Left kidney (tissue), 2 donors: ENCODE results near the gene IQCH. TPM values are rescaled to one million over a fixed set of nuclear protein-coding genes. Genes with fewer than 3 reads are reported as not detected.
"Not testable (repeated sequence)": the region's sequence is repeated elsewhere in the genome, so short reads cannot be mapped to it uniquely, and the experiment has no call there.

Experiments used
- DNase-seq: peaks from one replicate; pipeline ENCODE4 v3.0.0-alpha.2; 2013
- polyA plus RNA-seq: library from polyadenylated mRNA; unstranded; fragments of 120-200 nt; gene quantifications from one replicate; pipeline ENCODE4 v1.2.1, GENCODE V29; 2013; ENCODE audit not compliant: insufficient read length

IQCH gene
- polyA plus RNA-seq, 1 donor: 10.0 TPM

DNA sequence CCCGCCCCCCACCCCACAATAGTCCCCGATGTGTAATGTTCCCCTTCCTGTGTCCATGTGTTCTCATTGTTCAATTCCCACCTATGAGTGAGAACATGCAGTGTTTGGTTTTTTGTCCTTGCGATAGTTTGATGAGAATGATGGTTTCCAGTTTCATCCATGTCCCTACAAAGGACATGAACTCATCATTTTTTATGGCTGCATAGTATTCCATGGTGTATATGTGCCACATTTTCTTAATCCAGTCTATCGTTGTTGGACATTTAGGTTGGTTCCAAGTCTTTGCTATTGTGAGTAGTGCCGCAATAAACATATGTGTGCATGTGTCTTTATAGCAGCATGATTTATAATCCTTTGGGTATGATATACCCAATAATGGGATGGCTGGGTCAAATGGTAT is 193.8 kb downstream of the IQCH start:
- not testable (repeated sequence) for DNase-seq

DNA sequence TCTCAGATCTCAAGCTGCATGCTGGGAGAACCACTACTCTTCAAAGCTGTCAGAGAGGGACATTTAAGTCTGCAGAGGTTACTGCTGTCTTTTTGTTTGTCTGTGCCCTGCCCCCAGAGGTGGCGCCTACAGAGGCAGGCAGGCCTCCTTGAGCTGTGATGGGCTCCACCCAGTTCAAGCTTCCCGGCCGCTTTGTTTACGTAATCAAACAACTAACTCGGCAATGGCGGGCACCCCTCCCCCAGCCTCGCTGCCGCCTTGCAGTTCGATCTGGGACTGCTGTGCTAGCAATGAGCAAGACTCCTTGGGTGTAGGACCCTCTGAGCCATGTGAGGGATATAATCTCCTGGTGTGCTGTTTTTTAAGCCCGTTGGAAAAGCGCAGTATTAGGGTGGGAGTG is 199.1 kb downstream of the IQCH start:
- DNase-seq: not testable (repeated sequence)

DNA sequence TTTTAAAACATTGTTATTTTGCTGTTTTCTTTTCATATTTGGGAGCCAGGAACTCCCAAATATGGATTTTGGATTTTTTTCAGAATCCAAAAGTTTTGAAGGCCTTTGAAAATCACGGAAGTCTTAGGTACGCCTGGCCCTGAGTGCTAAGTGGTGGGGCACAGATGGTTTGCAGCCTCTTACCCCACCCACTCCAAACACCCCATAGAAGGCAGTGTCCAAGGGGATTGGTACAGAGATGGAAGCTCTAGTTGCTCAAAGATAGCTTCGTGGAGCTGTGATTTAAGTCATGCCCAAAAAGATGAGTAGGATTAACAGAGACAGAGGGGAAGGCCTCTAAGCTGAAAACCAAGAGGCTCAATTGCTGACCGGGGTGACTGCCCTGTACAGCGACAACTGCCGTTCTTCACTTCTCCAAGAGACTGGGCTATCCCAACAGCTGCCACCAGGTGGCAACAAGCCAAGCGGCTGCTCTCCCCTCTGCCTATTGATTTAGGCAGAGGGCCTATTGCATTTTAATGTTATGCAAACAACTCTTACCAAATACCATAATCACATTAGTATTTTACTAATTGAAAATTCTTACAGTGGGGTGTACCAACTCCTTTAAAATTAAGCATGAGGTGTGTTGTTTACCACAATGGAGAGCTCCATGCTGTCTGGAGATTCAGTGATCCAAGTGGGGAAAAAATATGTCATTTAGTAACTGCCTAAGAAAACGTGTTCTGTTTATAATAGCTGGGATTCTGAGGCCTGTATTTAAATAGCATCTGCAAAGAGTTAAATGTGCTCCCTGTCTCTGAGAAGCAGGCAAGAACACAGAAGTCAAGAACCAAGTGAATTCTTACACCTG is 202.3 kb downstream of the IQCH start:
- peak; percentile 69 for DNase-seq

DNA sequence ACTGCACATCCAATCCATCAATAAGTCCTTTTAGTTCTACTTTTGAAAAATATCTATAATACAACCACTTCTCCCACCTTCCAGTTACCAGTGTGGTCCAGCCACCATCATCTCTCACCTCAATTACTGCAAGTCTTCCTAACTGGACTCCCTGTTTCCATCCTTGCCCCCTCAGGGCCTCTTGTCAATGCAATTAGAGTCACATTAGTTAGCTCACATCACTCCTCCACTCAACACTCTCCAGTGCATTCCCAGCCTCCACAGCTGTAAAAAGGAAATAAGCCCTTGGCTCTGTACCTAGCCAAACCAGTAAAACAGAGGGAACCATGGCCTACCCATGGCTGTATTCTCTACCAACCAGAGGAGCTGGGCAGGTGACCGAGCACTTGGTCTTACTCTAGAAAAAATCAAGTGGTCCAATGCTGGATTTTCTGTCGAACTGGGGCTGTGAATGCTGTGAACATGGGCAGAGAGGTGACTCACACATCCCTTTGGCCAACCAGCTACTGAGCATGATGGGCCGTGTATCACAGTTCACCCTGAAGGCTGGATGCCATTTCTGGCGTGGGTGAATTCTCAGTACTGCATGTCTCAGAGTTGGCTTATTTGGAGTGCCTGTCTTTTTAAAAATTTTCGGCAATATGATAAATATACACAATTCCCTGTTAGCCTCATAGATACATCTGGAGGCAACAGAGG is 203.9 kb downstream of the IQCH start:
- no peak for DNase-seq

DNA sequence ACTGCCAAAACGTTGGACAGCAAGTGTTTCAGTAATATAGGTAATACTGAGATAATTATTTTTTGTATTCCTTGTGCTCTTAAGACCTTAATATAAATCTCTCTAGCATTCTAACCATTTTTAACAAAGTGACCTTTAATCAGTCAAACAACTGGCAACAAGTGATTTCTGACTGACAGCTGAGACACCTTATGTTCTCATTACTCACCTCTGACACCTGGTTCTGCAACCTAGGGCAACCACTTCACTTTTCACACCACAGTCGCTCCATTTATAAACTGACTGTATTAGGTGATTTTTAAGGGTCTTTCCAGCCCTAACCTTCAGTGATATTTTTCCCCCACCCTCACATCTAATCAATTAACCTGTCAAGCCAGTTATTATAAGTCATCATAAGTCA is 205.9 kb downstream of the IQCH start:
- no peak for DNase-seq

DNA sequence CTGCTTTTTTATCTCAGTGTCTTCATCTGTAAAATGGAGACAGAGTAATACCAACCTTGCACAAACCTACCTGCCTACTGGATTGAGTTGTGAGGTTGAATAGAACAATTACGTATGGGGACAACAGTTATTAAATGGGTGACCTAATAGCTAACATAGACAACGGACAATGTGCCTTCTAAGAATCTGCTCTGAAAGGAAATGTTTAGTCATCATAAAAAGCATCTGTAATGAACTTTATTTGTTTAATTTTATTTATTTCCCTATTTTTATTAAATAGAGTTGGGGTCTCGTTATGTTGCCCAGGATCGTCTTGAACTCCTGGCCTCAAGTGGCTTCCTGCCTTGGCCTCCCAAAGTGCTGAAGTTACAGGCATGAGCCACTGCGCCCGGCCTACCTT is 207.1 kb downstream of the IQCH start:
- no peak for DNase-seq

DNA sequence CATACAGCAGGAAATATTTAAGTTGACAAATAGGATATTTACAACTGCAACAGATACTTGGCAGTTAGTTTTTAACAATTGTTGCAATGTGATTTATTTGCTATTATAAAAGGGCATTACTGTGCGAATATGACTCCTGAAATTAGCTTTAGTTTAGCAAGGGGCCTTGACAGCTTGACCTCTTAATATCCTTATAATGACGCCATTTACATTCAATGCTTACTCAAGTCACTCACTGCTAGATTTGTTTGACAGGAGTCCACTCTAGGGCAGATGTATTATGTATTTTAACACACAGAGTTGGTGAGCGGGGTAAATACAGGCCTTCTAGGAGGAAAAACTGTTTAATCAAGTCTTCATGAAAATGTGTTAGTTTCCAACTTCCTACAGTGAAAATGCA is 208.3 kb downstream of the IQCH start:
- no peak for DNase-seq

DNA sequence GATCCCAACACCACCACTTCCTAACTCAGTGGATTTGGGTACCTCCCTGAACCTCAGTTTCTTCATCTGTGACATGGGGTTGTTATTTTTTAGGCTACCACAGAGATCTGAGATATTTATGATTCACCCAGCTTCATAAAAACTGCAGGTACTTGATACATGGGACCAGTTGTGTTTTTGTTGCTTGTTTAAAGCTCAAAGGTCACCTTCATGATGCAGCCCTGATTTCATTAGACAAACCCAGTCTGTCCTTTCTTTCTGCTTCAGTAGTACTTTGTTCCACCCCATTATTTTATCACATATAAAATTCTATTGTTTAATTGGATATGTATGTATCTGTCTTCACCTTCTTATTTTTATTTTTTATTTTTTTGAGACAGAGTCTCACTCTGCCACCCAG is 208.9 kb downstream of the IQCH start:
- no peak for DNase-seq

DNA sequence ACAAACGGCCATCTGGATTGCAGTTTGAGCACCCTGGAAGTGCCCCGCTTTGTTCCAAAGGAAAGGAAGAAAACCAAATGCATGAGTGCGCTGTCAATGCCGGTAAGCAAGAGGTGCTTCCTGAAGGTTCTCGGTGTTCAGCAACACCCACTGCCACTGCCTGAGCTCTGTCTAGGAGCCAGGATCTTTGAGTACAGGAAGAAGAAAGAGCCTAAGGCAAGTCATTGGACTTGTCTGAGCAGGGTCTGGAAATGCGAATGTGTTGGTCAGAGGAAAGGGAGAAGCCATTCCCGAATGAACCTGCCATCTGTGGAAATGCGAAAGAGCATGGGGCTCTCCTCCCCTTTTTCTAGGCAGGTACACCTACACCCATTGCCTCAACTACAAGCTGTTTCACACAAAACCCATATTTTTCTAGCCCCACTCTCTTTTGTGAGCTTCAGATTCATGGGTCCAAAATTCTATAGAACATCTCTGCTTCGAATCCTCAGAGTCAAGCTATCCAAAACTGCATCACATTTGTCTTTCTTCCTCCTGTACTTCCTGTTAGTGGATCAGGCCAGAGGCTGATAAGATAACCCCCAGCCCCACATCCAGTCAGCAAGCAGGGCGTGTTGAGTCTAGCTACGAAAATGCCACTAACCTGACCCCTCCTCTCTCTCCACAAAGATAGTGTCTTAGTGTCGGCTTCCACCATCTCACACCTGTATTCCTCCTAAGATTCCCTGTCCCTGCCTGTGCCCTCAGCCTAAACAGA is 210.8 kb downstream of the IQCH start:
- no peak for DNase-seq

DNA sequence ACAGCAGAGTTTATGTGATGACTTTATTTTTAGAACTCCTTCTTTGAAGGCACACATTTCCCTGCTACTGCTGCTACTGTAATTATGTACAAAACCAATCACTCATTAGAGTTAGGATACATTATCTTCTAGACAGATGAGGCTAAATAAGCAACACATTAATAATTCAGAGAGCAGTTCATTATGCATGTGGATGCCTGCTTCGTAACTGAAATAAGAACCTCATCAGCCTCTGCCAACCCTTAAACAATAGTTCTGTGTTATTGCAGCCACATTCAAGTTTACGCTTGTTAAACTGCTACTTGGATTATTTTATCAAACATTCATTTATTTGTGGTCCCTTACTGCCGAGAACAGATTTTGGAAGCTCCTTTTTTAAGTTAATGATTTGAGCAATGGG is 213.8 kb downstream of the IQCH start:
- DNase-seq: no peak

DNA sequence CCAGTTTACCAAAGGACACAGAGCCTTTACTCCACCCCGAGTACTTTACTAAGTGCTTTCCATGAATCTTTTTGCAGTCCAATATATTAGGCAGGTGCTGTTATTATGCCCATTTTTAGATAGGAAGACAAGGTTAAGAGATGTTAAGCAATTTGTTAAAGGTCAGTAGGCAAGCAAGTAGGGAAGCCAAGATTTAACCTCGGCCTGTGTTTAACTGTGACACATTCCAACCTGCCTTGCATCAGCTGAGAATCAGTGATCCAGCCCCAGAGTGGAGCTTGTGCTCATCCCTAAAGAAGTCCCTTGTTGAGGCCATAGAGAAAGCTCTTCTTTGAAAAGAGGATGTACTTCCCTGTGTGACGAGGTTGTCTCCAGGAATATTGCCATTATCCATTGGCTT is 215.1 kb downstream of the IQCH start:
- DNase-seq: no peak

DNA sequence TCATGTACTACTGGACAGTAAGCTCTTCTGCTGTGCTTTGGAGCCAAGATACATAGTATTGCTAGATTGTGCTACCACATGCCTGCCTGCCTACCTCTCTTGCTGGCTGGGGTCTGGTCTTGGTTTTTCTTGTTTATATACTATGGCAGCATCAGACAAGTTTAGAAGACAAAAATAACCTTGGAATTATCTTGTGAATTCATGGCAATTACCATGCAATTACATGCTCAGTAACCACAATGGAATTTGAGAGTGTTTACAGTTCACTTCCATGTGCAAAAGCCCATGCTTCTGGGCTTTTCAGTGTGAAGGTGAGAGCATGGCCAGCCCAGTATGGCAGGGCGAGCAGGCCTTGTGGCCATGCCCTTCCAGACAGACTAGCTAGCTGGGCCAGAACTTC is 218.4 kb downstream of the IQCH start:
- DNase-seq: no peak

DNA sequence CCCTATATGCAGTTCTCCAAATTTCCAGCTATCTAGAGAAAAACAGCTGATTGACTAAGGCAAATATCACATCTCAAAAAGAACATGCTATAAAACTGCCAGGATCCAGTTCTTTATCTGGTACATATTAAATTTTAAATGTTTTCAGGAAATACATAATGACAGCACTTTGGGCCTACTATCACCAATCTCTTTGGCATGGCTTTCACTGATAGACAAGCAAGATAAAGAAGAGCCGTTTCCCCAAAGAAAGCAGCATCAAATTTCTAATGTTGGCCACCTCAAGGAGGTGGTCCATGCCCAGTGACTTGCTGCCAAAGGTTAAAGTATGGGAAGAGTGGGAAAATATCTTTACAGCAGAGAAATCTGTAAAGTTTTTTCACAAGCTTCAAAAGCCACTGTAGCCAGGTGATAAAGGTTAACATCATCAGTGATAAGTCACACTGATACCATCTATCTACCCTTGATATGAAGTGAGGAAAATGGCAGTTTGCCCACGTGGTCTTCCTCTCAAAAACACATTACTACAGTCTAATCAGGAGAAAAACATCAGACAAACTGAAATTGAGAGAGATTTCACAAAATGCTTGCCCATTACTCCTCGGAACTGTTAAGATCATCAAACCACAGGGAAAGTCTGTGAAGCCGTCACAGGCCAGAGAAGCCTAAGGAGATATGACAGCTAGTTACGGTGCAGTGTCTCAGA is 220.0 kb downstream of the IQCH start:
- no peak for DNase-seq

DNA sequence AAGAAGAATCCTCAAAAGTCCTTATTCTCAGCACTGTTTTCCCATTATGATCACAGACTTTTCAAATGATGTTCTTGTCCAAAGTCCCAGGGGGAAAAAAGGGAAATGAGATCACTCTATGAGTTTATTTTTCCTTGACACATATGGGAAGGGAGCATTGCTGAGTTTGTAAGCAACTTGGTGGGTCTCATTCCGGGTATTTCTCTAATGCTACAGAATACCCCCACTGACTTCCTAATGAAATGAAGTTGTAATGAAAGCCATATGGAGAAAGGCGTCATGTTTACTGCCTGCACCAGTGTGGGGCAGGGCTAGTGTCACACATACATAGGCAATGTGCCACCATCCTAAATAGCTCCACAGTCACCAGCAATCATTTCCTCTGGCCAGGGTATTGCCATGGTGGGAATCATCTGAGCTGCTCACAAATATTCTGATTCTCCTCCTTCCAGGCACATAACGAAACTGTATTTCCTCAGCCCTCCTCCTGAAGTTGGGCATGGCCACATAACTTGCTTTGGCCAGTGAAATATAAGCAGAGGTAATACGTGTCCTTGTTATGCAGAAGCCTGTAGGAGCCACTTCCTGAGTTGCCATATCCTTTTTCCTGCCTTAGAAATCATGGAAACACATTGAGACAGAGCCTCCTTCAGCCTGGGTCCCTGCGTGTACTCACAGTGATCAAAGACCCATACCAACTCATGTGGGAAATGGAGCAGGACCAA is 225.4 kb downstream of the IQCH start:
- no peak for DNase-seq

DNA sequence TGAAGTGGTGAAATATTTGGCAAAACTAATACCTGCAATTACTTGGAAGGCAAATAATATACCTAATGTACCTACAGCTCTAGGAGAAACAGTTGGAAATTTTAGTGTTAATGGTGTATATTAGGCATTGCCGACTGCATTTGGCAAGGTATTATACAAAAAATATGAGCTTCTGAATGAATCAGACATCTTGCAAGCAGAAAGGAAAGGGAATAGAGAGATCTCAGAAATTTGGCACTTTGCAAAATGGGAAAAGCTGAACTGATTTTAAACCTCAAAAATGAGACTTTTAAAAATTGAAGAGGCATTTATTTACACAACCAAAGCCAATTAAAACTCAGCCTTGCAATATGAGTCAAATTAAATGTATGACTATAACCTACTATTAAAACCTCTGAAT is 226.2 kb downstream of the IQCH start:
- DNase-seq: no peak

DNA sequence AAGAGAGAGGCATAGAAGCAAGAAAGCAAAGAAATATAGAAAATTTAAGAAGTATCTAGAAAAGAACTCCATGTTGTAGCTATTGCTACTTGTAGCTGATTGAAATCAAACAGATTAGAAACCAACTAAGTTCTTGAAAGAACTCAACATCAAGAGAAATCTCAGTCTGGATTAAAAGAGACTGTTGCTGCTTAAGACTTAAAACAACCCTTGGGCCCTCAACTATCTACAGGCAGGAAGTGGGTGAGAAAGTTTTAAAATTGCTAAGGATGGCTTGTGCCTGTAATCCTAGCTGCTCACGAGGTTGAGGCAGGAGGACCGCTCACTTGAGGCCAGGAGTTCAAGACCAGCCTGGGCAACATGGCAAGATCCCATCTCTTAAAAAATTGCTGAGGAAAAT is 227.1 kb downstream of the IQCH start:
- no peak for DNase-seq

DNA sequence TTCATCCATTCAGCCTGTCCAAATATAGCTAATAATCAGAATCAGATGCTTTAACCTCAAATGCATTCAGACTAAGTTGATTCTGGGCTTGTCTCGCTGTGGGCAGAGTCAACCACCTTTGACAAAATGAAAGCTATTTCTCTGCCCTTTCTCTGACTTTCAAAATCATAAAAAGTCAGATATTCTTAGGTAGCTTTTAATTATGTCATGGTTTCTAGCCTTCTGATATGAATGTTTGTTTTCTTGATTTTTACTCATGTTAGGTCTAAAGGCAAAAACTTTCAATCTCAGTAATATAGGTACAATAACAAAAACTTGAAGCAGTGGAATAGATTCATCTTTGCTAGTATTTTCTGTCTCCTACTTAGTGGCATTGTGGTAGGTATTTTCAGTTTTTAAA is 241.0 kb downstream of the IQCH start:
- no peak for DNase-seq

DNA sequence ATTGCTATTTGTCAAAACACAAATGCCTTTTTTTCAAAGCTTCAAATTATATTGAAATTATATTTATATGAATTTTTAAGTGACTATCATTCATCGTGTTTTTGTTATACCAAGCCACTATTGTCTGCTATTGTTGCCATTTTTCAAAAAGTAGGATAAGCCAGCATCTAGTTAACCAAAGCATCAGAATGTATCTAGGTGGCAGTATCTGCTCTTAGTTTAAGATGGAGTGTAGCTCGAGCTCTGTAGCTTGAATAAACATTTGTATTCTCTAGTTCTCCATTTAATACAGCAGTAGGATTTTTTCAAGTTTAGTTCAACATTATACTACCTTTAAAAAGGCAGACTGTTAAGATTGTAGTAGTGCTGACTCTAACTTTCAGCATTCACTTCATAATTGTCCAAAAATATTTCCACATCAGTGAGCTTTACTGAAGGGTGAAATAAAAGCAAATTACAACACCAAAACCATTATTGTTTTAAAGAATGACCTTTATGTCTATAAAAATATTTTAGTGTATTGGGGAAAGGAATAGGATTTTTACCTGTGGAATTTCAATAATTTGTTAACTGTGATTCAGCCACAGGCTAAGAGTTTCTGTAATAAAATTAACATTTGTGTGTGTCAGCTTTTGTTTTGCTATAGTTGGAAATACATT is 246.7 kb downstream of the IQCH start:
- peak; percentile 34 for DNase-seq

DNA sequence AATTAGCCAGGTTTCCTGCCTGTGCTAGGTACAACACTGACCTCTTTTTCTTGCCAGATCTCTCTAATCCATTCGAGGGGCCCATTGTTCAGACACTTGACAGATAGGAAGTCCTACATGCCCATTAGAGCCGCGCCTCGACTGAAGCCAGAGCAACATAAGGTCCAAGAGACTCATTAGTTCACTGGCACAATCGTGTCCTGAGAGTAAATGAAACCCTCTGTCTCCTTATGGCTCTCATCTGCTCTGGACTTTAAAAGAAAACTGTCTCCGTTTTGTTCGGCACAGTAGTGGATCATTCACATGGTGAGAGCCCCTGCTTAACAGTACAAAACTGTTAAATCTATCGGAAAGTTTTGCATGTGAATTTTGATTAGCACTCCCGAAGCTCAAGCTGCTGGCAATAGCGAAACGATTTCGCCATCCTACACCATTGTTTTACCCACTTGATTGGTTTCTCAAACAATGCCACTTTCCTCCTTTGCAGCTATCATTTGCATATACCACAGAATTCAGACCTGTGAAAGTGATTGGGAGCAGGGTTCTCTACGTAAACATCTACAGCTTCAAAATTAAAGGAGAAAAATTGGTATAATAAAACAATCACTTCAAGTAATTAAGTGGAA is 247.4 kb downstream of the IQCH start:
- no peak for DNase-seq

DNA sequence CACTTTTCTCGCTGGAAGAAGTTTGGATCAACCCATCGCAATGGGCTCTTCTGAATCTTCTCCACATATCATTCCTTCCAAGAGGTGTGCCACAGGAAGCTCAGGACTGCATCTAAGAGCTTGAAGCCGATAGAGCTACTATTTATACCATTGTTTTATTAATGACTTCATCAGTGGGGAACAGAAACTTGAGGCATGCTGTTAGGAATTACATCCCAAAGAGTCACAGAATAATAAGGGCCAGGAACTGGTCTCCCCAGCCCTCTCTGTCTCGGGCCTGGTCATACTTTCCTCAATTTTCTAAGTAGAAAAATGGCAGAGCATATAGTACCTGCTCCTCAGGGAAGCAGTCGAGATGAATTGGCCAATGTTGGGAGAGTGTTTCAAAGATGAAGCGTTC is 249.5 kb downstream of the IQCH start:
- DNase-seq: no peak

DNA sequence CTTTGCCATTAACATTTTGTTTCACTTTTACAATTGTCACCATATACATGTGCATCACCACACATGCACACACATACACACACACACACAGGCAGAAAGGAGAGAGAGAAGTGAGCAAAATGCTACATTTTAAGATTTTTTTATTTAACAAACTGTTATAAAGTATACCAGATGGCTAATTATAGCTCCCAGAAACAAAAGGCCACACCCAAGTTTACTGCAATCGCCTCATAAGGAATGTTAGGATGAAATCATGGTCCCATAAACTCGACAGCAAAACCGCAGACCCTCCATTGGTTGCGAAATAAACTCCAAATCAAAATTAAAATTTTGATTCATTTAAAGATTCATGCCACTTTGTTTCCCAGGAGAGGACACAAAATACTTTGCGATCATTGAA is 250.2 kb downstream of the IQCH start:
- no peak for DNase-seq
